GM18517 (cell line): ENCODE data around the gene MXD4.

Source experiments
- ATAC-seq: cut with Tn5 transposase; IDR thresholded peaks from one replicate; pipeline ENCODE4 v1.9.1; 2021; ENCODE audit warnings: mild to moderate bottlenecking, moderate library complexity; ENCODE audit not compliant: unreplicated experiment

Gene MXD4, protein sequence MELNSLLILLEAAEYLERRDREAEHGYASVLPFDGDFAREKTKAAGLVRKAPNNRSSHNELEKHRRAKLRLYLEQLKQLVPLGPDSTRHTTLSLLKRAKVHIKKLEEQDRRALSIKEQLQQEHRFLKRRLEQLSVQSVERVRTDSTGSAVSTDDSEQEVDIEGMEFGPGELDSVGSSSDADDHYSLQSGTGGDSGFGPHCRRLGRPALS

GRCh38 chr4:2261853-2262144 is at the start of gene MXD4:
Gene MXD4, minus strand, starts transcription at chr4:2262109. Its CDS starts 129 bp downstream, at chr4:2261980.
- no peak for ATAC-seq

DNA sequence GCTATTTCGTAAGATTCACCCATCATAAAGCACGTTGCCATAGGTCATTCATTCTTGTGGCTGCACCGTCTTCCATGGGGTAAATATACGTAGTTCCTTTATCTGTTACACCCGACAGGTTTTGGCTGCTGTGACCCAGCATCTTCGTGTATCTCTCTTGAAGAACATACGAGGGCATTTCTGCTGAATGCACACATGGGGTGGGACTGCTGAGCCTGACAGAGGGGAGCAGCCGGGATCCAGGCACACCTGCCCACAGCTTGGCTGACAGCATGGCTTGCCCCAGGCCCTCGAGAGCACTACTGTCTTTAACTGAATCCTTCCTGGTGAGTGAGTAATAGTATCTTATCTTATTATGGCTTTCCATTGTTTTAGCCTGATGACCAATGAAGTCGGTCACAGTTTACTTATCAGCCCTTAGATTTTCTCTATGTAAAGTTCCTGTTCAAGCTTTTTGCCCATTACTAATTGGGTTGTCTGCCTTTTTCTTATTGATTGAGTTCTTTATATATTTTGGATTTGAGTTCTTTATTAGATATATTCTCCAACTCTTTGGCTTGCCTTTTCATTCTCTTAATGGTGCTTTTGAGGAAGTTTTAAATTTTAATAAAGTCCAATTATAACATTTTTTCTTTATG is 45.0 kb upstream of the MXD4 start:
- ATAC-seq, result no peak

- ATAC-seq, result no peak
Observed at GRCh38 chr4:2305766-2306501, 44.0 kb upstream of the MXD4 start.

- ATAC-seq, result no peak
Observed at GRCh38 chr4:2304877-2305561, 43.1 kb upstream of the MXD4 start.

DNA sequence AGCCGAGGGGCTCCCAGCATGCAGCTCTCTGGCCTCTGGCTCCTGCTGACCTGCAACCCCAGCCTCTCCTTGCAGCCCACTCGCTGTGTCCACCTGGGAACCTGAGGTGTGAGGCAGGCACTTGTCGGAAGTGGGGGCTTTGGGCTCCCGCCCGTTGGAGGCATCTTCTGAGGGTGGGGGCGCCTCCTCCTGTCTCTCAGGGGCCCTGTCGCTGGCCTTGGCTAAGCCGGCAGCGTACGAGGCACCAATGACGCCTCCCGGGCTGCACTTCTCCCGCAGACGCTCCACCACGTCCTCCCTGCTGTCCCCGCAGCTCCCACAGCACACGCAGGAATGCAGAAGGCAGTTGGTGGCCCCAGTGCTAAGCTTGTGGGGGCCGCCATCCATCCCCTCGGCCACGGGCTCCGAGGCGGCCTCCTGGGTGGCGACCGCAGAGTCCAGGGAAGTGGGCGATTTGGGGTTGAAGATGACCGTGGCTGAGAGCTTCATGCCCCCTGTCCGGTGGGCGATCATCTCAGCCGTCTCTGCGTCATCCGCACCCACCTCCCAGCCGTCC is 42.5 kb upstream of the MXD4 start:
- ATAC-seq, result no peak

GRCh38 chr4:2303686-2304320 is 41.9 kb upstream of the MXD4 start:
- no peak for ATAC-seq

- ATAC-seq, result no peak
Observed at GRCh38 chr4:2303121-2303685, 41.3 kb upstream of the MXD4 start.

GRCh38 chr4:2302387-2303119 is 40.6 kb upstream of the MXD4 start:
- no peak for ATAC-seq

DNA sequence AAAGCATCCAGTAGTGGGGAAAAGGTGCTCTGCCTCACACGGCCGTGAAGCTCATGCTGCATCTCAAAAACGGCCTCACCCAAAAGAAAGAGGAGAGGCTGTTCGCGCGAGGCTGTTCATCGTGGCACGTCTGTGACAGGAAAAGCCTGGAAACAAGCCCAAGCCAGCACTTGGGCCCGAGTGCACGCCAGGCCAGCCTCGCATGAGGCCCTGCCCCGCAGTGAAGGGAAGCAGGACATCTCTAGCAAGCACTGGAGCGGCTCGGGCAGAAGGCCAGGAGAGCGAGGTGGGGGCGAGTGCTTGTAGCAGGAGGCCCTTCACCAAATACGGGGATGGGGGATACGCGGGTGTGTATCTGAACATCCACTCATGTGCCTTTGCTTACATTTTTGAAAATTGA is 39.9 kb upstream of the MXD4 start:
- no peak for ATAC-seq

- ATAC-seq, result no peak
Observed at GRCh38 chr4:2301225-2301642, 39.3 kb upstream of the MXD4 start.

DNA sequence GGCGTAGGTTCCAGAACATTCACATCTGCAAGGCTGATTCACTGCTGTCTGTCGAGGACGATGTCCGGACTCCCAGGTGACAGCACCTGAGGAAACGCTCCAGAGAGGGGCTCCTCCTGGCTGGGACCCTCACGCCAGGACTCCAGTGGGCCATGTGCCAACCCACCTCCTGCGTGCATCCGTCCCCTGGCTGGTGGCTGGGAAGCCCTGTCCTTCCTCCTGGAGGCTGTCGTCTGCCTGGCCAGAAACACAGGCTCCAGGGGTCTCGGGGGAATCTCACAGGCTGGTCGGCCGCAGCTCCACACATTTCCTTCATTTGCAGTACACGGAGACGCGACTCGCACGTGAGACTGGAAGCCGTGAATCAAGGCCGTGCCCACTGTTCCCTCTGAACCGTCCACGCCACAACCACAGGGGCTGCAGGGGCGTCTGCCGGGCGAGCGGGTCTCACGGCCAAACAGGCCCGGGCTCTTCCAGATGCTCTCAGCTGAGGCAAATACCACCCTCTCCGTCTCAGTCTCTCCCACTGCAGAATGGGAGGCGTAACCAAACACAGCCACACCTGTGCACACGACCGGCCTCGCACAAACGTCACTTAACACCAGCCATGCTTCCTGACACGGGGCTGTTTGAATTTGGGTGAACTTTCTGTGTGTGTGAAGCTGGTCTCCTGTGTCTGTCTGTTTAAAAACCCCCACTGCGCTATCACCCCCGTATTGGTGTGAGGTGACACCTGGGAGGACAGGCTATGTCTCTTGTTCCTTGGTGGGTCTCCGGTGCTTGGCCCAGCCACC is 38.7 kb upstream of the MXD4 start:
- ATAC-seq, result no peak

DNA sequence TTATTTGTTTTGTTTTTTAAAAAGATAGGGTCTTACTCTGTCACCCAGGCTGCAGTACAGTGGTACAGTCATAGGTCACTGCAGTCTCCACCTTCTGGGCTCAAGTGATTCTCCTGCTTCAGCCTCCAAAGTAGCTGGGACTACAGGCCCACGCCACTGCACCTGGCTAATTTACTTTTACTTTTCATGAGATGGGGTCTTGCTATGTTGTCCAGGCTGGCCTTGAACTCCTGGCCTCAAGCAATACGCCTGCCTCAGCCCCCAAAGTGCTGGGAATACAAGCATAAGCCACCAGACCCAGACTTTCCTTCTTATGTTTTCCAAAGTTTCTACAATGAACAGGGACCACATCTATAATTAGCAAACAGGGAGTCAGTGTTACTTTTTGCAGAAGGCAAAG is 37.9 kb upstream of the MXD4 start:
- no peak for ATAC-seq

DNA sequence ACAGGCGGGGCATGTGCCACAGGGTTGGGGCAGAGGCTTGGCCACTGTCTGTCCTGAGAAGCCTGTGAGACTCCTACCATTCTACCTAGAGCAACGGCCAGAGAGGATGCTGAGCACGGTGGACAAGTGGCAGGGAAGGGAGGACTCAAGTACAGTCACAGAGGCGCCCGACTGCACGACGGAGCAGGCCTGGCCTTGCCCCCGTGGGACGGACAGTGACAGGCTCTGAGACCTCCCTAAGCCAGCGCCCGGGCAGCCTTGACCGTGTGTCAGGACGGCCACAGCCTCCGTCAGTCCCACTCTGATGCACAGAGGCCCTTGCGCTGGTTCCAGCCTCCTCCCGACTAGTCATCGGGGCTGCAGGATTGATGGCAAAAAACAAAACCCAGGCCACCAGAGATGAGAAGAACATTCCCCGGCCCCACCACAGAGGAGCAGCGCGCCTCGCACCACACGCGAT is 36.7 kb upstream of the MXD4 start:
- ATAC-seq, result no peak

DNA sequence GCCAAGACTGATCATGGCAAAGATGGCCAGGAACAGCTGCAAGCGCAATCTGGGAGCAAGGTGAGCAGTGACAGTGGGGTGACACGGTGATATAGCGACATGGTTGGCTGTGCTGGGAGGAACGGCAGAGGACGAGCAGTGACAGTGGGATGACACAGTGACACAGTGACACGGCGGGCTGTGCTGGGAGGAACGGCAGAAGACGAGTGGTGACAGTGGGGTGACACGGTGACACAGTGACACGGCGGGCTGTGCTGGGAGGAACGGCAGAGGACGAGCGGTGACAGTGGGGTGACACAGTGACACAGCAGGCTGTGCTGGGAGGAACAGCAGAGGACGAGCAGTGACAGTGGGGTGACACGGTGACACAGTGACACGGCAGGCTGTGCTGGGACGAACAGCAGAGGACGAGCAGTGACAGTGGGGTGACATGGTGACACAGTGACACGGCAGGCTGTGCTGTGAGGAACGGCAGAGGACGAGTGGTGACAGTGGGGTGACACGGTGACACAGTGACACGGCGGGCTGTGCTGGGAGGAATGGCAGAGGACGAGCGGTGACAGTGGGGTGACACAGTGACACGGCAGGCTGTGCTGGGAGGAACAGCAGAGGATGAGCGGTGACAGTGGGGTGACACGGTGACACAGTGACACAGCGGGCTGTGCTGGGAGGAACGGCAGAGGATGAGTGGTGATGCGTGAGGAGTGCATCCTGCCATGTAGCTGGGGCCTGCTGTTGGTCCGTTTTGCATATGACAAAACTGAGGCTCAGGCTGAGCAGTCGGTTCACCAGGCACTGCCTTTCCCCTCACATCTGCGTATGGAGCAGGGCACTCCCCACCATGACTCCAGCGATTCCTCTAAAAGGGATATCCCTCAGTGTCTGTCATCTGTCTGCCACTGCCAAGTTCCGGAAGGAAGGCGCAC is 36.0 kb upstream of the MXD4 start:
- no peak for ATAC-seq

GRCh38 chr4:2296631-2297601 is 35.0 kb upstream of the MXD4 start:
- ATAC-seq, result no peak

GRCh38 chr4:2295900-2296442 is 34.1 kb upstream of the MXD4 start:
- no peak for ATAC-seq

DNA sequence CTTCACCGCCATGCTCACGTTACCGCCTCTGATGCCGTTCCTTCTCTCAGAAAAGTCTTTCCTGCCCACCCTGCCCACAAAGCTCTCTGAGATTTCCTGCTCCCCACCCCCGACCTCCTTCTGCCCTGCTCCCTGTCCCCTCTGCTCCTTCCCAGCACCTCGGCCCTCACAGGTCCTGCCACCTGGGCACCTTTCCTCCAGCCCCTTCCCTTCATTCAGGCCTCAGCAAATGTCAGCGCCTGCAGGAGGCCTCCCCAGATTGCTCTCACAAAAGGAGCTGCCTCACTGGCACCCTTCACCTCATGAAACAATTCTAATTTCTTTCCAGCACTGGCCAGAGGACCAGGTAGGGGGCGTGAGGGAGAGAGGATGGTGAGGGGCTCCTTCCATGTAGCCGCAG is 33.6 kb upstream of the MXD4 start:
- ATAC-seq, result no peak
